ENCODE results near the gene OR13J1.

The OR13J1 gene

GRCh38 chr9:35858458-35858857 is 11.7 kb downstream of the OR13J1 start:
- DNase-seq (ENCODE audit: low read depth) = no peak

DNA sequence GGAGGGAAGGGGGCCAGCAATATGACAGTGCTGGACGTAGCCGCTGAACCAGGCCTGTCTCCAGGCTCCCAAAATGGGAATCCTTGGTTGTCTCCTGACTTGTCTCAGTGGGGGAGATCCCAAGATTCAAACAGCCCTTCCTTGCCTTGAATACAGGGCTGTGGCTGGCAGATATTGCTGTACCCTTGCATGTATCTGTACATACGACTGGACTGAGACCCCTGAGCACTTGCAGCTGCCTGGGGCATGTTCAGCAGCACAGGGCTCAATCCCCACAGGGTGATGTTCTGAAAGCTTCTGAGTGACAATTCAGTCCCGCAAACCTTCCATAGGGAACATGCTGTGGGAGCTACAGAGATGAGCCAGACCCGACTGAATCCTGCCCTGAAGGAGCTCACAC is 13.3 kb downstream of the OR13J1 start:
- DNase-seq (ENCODE audit: low read depth) = no peak

DNA sequence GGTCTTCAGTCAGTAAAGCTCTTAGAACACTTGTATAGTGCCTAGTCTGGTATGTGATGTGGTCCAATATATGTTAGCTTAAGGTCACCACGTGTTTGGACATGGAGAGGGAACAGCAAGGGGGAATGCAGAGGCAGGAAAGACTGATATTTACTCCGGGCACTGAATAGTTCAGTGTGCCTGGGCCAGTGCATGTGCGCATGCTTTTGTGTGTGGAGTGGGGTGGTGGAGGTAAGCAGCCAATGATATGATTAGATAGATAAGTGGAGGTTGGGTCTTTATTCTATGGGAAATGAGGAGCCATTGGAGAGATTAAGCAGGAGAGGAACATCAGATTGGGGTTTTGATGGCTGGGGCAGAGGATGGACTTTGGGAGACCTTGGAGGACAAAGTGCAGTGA is 14.0 kb downstream of the OR13J1 start:
- no peak for DNase-seq (ENCODE audit: low read depth)

GRCh38 chr9:35854091-35854762 is 16.0 kb downstream of the OR13J1 start:
- no peak for DNase-seq (ENCODE audit: low read depth)

DNA sequence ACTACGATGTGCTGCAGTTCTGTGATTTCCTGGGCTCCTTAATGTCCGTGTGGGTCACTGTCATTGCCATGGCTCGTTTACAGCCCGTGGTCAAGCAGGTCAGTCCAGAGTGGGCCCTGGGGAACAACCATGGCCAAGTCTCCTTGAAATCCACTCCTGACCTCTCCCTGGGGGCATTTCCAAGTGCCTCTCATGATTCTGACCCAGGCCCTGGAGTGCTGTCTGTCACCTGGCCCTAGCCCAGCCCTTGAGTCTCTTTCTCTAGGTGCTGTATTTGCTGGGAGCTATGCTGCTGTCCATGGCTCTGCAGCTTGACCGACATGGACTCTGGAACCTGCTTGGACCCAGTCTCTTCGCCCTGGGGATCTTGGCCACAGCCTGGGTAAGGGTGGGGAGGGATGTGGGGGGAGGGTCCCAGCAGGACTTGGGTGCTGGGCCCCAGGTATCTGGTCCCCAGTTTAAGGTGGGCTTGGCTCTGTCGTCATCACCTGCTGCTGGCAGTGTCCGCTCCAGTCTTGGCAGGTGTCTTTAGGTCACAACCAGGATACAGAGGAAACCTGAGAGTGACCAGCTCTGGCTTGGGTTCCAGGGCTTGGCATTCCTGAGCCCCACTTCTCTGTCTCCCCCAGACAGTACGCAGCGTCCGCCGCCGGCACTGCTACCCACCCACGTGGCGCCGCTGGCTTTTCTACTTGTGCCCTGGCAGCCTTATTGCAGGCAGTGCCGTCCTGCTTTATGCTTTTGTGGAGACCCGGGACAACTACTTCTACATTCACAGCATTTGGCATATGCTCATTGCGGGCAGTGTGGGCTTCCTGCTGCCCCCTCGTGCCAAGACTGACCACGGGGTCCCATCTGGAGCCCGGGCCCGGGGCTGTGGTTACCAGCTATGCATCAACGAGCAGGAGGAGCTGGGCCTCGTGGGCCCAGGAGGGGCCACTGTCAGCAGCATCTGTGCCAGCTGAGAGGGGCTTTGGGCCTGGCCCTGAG is 17.0 kb downstream of the OR13J1 start:
- DNase-seq (ENCODE audit: low read depth) = no peak

- DNase-seq (ENCODE audit: low read depth) = no peak
These were observed 17.9 kb downstream of the OR13J1 start for GRCh38 chr9:35852267-35852815.

- DNase-seq (ENCODE audit: low read depth) = peak; percentile 98
These were observed 22.2 kb downstream of the OR13J1 start for GRCh38 chr9:35847792-35848572.

DNA sequence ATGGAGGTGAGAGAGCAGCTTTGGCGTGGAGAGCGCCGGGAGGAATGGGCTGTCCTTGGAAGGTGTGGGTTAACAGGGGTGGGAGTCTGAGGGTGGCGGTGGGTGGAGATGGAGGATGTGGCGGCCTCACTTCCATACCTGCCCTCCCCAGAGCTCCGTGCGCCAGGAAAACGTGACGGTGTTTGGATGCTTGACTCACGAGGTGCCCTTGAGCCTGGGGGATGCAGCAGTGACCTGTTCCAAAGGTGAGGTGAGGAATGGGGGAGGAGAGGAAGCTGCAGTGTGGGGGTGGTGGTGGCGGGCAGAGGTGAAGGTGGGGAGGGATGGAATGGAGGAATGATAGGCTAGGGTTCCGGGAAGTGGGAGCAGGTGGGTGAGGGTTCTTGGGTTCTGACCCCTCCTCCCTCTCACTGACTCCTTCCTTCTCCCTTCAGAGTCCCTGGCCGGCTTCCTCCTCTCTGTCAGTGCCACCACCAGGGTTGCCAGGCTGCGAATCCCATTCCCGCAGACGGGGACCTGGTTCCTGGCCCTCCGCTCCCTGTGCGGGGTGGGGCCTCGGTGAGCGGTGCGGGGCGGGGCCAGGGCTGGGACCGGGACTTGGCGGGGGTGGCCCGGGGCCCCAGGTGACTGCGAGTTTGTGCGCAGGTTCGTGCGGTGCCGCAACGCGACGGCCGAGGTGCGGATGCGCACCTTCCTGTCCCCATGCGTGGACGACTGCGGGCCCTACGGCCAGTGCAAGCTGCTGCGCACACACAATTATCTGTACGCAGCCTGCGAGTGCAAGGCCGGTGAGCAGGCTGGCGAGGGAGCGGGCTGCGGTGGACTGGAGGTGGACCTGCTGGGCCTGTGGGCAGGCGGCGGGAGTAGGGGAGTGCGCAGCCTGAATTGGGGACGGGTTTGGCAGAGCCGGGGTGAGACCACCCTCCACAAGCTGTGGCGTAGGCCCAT is 24.1 kb downstream of the OR13J1 start:
- DNase-seq (ENCODE audit: low read depth) = no peak

DNA sequence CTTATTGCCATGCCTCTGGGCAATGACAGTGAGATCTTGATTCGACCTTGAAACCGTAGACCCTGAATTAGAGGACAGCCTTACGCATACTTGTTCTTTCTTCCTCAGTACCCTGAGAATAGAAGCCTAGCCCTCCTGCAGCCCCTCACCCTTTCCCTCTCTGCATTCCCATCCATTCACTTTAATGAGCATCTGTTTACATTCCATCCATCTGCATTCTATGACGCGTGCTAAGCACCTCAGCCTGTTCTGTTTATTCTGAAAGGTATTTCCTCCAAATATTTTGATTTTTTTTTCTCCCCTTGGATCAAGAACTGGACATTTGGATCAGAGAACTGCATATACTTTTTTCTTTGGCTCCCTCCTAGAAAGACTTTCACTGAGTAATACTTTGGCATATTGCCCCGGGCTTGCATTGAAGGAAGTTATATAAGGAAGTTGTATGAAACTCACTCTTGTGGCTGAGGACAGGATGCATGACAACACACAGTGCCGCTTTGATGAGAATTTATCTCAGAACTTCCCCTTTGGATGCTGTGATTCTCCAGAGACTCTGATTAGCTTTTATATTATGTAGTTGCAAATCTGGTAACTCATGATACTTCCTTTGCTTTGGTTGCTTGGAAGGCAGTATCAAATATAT is 25.5 kb downstream of the OR13J1 start:
- DNase-seq (ENCODE audit: low read depth) = peak; percentile 98

- no peak for DNase-seq (ENCODE audit: low read depth)
These were observed 27.4 kb downstream of the OR13J1 start for GRCh38 chr9:35842795-35843194.

DNA sequence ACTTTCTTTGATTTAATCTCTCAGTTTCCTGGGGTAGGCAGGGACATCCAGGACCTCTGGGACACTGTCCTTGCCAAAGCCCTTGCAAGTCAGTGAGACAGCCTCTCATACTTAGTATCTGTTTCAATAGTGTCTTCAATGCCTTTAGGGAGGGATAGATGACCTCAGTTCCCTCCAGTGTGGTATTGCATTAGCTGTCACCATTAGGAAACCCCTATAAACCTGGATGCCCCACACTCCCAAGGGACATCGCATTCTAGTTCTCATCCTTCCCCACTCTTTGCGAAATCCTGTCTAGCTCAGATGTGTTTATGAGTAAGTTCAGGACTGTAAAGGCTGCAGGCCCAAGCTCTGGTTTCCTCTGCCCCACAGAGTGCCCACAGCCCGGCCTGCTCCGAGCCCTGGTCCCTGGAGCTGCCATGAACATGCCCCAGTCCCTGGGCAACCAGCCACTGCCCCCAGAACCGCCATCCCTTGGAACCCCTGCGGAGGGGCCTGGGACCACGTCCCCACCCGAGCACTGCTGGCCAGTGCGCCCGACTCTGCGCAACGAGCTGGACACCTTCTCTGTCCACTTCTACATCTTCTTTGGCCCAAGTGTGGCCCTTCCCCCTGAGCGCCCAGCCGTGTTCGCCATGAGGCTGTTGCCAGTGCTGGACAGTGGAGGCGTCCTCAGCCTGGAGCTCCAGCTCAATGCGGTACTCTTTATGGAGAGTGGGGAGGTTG is 28.0 kb downstream of the OR13J1 start:
- no peak for DNase-seq (ENCODE audit: low read depth)

DNA sequence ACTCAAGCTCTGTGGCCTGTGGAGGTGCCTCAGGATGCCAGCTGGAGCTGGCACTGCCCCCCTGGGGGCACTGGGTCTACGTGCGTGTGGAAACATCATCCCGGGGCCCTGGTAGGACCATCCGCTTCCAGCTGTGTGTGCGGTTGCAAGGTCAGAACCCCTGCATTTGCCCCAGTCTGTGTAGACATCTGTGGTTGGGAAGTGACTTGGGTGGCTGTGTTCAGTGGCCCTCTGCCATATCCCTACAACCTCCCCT is 28.6 kb downstream of the OR13J1 start:
- no peak for DNase-seq (ENCODE audit: low read depth)

DNA sequence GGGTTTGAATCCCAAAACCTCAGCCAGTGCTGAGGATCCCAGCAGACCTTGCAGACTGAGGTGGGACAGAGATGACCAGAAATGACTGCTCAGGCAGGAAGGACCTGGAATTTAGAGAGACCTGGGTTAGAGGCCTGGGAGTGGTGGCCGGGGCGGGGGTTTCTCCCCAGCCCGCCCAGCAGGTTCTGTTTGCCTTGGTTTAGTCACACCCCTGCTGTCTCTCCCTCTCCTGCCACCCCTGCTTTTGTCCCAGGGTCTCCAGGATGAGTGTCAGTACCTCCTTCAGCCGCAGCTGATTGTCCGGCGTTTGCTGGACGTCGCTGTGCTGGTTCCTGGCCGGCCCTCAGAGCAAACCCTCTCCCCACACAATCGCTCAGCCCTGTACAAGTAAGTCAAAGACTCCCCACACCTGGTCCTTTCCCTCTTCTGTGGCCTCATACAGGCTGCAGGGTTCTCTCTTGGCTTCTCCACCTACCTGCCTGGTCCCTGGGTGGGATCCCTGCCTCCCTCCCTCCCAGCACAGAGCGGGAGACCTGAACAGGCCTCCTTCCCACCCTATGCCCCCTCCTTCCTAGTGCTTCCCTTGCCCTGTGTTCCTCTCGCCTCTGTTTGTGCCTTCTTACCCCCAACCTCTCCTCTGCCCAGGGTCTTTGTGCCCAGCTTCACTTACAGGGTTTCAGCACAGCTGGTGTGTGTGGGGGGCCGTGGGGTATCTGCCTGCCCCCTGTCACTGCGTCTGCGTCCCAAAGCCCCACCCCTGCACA is 29.1 kb downstream of the OR13J1 start:
- no peak for DNase-seq (ENCODE audit: low read depth)

DNA sequence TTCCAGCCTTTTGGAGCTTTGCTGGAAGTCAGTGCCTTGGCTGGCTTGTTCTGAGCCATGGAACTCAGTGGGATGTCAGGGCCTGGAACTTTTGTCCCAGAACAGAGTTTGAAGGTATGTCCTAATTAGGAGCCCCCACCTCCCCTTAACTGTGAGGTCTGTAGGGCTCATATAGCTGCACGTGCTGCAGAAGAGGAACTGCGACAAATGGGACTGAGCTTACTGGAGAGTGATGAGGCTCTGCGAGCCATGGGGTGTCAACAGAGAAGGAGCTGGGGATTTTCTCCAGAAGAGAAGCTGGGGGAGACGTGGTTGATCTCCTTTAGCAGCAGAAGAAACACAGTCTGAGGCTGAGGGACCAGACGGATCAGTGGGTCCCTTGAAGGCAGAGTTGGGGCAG is 30.3 kb downstream of the OR13J1 start:
- no peak for DNase-seq (ENCODE audit: low read depth)

DNA sequence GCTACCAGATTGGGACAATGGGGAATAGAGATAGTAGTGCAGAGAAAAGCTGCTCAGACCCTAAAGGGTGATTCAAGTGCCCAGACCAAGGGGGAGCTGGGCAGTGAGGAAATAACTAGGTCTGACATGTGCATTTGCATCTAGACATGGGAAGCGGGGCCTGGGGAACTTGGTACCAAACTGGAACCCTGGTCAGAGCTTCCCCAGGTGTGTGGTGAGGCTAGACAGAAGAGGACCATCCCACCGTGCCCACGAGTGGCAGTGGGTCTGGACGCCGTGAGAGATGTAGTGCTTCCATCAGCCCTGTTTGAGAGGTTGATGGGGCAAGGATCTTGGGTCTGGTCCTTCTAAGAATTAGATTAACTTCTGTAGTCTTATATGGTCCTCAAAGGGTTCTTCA is 33.6 kb downstream of the OR13J1 start:
- DNase-seq (ENCODE audit: low read depth) = no peak

DNA sequence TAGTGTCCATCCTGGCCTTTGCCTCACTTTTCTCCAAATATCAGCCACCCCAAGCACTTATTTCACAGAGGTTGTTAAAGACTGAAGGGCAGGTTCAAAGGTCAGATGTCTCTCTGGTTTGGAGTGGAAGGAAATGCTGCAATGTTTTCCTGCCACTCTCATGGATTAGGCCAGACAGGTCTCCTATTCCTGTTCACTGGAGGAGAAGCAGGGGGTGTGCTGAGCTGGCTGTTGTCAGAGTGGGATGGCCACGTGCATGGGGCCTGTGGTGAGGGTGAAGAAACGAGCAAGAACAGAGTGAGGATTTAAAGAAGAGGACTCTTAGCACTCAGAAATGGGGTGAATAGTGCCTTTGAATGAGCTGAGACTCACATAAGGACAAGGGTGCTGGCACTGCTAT is 34.4 kb downstream of the OR13J1 start:
- no peak for DNase-seq (ENCODE audit: low read depth)

DNA sequence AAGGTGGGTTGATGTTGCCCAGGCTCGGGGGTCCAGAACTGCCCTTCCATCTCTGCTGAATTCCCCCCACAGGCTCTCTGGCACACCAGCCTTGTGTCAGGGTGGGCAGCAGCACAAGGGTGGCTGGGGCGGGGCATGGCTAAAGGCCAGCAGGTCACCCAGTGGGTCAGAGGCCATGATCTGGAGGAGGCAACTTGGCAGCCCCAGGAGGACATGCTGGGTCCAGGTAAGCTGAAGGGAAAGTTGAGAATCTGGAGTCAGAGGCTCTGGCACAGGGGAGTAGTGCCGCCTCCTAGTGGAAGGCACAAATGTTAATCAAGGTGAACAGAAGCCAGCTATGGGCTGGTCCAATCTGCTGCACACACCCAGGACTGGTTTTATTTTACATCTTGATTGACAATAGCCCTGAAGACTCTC is 35.0 kb downstream of the OR13J1 start:
- DNase-seq (ENCODE audit: low read depth) = no peak

- DNase-seq (ENCODE audit: low read depth) = no peak
These were observed 35.7 kb downstream of the OR13J1 start for GRCh38 chr9:35834260-35835215.

All from ELR (cell line).